Skeletal muscle tissue (tissue), 4 donors: Measurements from ENCODE around the gene CSRP1. TPM values are rescaled to one million over a fixed set of nuclear protein-coding genes. Genes with fewer than 3 reads are reported as not detected.

Source experiments
- H3K27ac ChIP-seq: one replicate; pipeline ENCODE4 v1.7.0; 2013; ENCODE audit warnings: mild to moderate bottlenecking, low read depth, low read length, inconsistent platforms
- H3K27me3 ChIP-seq, 3 donors: one replicate each; pipeline ENCODE4 v1.7.0; 2013; ENCODE audit warnings: low read length in 3 of 3; ENCODE audit not compliant: control insufficient read depth in 3 of 3, insufficient read depth in 3 of 3
- H3K36me3 ChIP-seq, 3 donors: one replicate each; pipeline ENCODE4 v1.7.0; 2013; ENCODE audit warnings: low read length in 3 of 3; ENCODE audit not compliant: control insufficient read depth in 3 of 3, insufficient read depth in 3 of 3
- H3K4me1 ChIP-seq, 3 donors: one replicate each; pipeline ENCODE4 v1.7.0; 2013; ENCODE audit warnings: low read length in 3 of 3, mild to moderate bottlenecking in 3 of 3; ENCODE audit not compliant: control insufficient read depth in 3 of 3, insufficient read depth in 3 of 3
- H3K4me3 ChIP-seq, 3 donors: one replicate each; pipeline ENCODE4 v1.7.0; 2013; ENCODE audit warnings: low read length in 3 of 3
- H3K9ac ChIP-seq, 3 donors: one replicate each; pipeline ENCODE4 v1.7.0; 2013; ENCODE audit warnings: low read length in 3 of 3, mild to moderate bottlenecking in 3 of 3, moderate library complexity in 2 of 3, low read depth in 1 of 3
- H3K9me3 ChIP-seq, 3 donors: one replicate each; pipeline ENCODE4 v1.7.0; 2013; ENCODE audit warnings: low read length in 3 of 3; ENCODE audit not compliant: control insufficient read depth in 3 of 3
- total RNA-seq: library from RNA; depleted of rRNA; stranded (reverse); fragments of >200 nt; gene quantifications from one replicate; pipeline ENCODE4 v1.2.3, GENCODE V29; 2014
- donor health status: Osteomylitis.

CSRP1 gene
- total RNA-seq, 1 donor from 2014 or later: 42.8 TPM

- Histone ChIP-seq H3K4me3 (no peak overlapping the region), H3K9ac (no peak overlapping the region), H3K36me3 (peaks cover 0 to 31% (median 17%) of the 10 kb centered on the region in 3 donors), H3K27ac (peak overlapping the region; percentile 5), H3K9me3 (no peaks in the 10 kb centered on the region), H3K4me1 (peaks cover 42 to 54% (median 49%) of the 10 kb centered on the region in 3 donors), H3K27me3 (no peaks in the 10 kb centered on the region)
These were observed 17.2 kb downstream of the CSRP1 start for GRCh38 chr1:201489643-201490261.

DNA sequence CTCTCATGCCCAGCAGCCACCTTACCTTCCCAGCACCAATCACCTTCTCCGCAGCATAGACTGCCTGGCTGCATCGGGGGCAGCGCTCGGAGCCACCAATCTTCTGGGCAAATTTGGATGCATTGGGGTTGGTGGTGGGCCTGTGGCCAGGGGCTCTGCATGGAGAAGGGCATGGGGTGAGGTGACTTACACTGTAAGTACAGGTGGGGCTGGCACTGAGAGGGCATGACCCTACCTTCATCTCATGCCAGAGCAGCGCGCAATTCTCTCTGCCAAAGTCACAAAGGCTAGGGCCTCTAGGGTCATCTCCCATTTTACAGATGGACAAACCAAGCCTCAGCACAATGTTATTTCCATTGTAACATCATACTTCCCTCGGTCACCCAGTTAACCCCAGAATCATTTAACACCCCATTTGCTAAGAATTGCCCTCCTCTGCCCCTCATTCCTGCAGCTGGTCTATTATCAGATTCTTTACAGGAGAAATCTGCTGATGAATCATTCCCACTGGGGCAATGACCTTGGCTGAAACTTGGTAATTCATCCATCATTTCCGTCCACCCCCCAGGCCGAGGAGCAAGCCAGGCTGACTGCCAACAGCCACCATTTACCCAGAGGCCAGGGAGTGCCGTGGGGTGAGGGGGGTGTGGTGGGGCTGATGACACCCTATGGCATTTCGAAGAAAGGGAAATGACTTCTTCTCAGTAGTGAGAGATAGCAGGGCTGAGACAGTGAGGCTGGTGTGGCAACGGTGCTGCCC, 17.9 kb downstream of the CSRP1 start:
- Histone ChIP-seq H3K27ac (peak overlapping the region; percentile 5), H3K36me3 (peaks cover 0 to 27% (median 16%) of the 10 kb centered on the region in 3 donors)

DNA sequence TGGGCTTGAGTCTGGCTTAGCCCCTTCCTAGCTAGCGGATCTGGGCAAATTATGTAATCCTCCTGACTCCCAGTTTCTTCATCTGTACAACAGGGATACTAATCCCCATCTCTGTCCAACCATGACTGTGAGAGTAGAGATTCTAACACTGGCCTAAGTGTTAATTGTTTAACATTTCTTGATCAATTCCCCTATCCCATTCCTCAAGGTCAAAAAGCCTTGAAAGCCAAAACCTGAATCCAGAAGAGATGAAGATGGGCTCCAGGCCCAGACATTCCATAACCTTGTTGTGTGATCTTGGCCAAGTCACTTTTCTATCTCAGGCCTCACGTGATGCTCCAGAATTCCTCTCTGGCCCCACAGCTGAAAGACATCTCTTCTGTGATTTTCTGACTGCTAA, 19.2 kb downstream of the CSRP1 start:
- Histone ChIP-seq H3K36me3 (peaks cover 0 to 27% (median 14%) of the 10 kb centered on the region in 3 donors), H3K4me1 (peaks cover 33 to 36% (median 36%) of the 10 kb centered on the region in 3 donors), H3K27me3 (no peaks in the 10 kb centered on the region), H3K9ac (no peak overlapping the region), H3K4me3 (no peak overlapping the region), H3K27ac (no peak overlapping the region), H3K9me3 (no peaks in the 10 kb centered on the region)

More for the DNA sequence above, 17.9 kb downstream of the CSRP1 start:
- peaks cover 37 to 46% (median 42%) of the 10 kb centered on the region in 3 donors for H3K4me1 ChIP-seq
- H3K9ac ChIP-seq: no peak overlapping the region
- H3K9me3 ChIP-seq: no peaks in the 10 kb centered on the region
- no peaks in the 10 kb centered on the region for H3K27me3 ChIP-seq
- peak overlapping the region in 1 of 3 donors; percentile 22 for H3K4me3 ChIP-seq

DNA sequence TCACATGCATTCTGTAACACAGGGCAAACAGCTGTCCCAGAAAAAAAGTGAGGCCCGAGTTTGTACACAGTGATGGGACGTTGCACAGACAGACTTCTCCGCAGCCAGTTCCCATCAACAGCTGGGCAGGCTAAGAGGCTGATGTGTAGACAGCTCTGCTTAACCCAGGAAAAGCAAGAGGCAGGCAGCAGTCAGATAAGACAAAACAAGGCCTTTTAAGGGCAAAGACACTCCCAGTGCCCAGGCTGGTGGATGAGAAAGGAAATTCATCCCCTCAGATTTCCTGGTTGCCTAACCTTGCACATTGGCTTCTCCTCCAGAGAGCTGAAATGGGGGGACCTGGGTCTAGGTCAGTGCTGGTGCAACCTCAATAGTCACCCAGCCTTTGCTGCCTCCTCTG, 20.7 kb downstream of the CSRP1 start:
- H3K27ac ChIP-seq: no peak overlapping the region
- H3K27me3 ChIP-seq: no peaks in the 10 kb centered on the region
- no peak overlapping the region for H3K9ac ChIP-seq
- peaks cover 34 to 37% (median 35%) of the 10 kb centered on the region in 3 donors for H3K4me1 ChIP-seq
- H3K9me3 ChIP-seq: no peaks in the 10 kb centered on the region
- peaks cover 0 to 26% (median 13%) of the 10 kb centered on the region in 3 donors for H3K36me3 ChIP-seq
- H3K4me3 ChIP-seq: no peak overlapping the region

GRCh38 chr1:201485184-201485774, 21.6 kb downstream of the CSRP1 start:
- Histone ChIP-seq H3K4me3 (no peak overlapping the region), H3K9ac (no peak overlapping the region), H3K36me3 (peaks cover 0 to 24% (median 13%) of the 10 kb centered on the region in 3 donors), H3K4me1 (peaks cover 33 to 35% (median 35%) of the 10 kb centered on the region in 3 donors), H3K27me3 (no peaks in the 10 kb centered on the region), H3K27ac (no peak overlapping the region), H3K9me3 (no peaks in the 10 kb centered on the region)

DNA sequence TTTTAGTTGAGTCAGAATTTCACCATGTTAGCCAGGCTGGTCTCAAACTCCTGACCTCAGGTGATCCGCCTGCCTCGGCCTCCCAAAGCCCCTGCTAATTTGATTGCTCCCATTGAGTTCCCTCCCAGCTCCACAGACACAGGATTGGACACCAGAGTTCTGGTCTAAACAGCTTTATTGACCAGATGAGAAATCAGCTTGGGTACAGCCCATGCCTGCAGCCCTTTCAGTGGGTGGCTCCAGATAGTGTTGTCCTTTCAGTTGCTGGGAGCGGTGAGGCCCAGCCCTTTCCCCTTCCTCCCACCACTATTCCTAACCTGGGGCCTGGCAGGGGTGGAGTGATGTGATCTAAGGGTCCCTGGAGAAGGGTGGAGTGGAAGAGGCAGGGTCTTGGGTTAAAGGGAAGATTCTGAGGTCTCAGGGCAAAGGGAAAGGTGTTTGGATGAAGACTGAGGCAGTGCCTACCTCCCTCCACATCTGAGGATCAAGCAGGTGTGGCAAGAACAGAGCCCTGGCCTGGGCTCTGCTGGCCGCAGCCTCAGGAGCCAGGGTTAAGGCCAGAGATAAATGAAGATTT, 23.5 kb downstream of the CSRP1 start:
- Histone ChIP-seq H3K9ac (peak overlapping the region in 1 of 3 donors; percentile 16), H3K36me3 (peaks cover 0 to 19% (median 13%) of the 10 kb centered on the region in 3 donors), H3K9me3 (no peaks in the 10 kb centered on the region), H3K4me1 (peaks cover 24 to 30% (median 27%) of the 10 kb centered on the region in 3 donors), H3K27ac (no peak overlapping the region), H3K4me3 (no peak overlapping the region), H3K27me3 (no peaks in the 10 kb centered on the region)

- Histone ChIP-seq H3K9me3 (no peaks in the 10 kb centered on the region), H3K36me3 (peaks cover 0 to 19% (median 11%) of the 10 kb centered on the region in 3 donors), H3K4me3 (no peak overlapping the region), H3K4me1 (peaks cover 20 to 29% (median 27%) of the 10 kb centered on the region in 3 donors), H3K27ac (no peak overlapping the region), H3K9ac (no peak overlapping the region), H3K27me3 (no peaks in the 10 kb centered on the region)
These were observed 24.2 kb downstream of the CSRP1 start for GRCh38 chr1:201482755-201483154.

DNA sequence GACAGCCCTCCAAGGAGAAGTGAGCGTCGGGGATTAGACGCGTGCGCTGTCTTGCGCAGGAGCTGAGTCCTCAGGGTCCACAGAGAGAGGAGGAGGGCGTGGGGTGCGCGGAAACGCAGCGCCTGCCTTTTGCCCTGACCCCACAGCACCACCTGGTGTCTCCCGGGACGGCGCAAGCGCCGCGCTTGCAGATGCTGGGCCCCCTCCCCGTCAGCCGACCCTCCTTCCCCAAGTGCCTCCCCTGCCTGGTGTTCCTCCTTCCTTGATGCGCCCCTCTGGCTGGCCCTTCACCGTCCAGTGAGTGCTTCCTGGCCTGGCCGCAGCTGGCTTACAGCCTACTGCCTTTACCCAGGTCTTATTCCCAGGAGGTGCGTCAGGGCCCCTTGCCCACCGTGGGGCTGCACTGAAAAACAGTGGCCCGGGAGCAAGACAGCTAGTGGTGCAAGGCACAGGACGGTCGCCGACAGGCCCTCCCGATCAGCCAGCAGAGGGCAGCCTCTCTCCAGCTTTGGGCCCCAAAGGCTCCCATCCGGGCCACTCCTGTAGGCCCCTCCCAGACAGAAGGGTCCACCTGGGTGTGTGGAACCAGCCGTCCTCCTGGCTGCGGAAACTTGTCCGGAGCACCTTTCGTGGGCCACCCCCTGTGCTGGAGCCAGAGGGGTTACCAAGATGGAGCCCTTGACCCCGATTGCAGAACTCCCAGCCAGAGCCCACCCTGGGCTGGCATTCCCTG, 25.0 kb downstream of the CSRP1 start:
- H3K36me3 ChIP-seq: peaks cover 0 to 14% (median 10%) of the 10 kb centered on the region in 3 donors
- peak overlapping the region in 1 of 3 donors; percentile 68 for H3K9ac ChIP-seq
- H3K9me3 ChIP-seq: no peaks in the 10 kb centered on the region
- peak overlapping the region in 2 of 3 donors; percentile 51 to 54 for H3K4me3 ChIP-seq
- H3K27me3 ChIP-seq: no peaks in the 10 kb centered on the region
- H3K4me1 ChIP-seq: peaks cover 20 to 29% (median 27%) of the 10 kb centered on the region in 3 donors
- H3K27ac ChIP-seq: peak overlapping the region; percentile 80

GRCh38 chr1:201481004-201481380, 25.9 kb downstream of the CSRP1 start:
- Histone ChIP-seq H3K27ac (peak overlapping the region; percentile 80), H3K9ac (peak overlapping the region; percentile 61 to 73 (median 71)), H3K9me3 (no peaks in the 10 kb centered on the region), H3K4me1 (peaks cover 20 to 29% (median 27%) of the 10 kb centered on the region in 3 donors), H3K4me3 (peak overlapping the region; percentile 28 to 63 (median 51)), H3K27me3 (no peaks in the 10 kb centered on the region), H3K36me3 (peaks cover 0 to 10% (median 6%) of the 10 kb centered on the region in 3 donors)
